Right lobe of liver (tissue), 4 donors: ENCODE data around the gene DRGX.

Source experiments
- POLR2A ChIP-seq: fragments of 450-650 bp; IDR thresholded peaks from one replicate; pipeline ENCODE4 v1.6.1; 2017; ENCODE audit warnings: antibody characterized with exemption, mild to moderate bottlenecking
- TF ChIP-seq, protein P1 (sequence below), 4 donors: fragments of 200-600 bp in 3 of 4; fragments of 450-650 bp in 1 of 4; IDR thresholded peaks; one replicate each; pipeline versions ENCODE4 v1.5.1 to v1.8.0; 2016 to 2022; ENCODE audit warnings: antibody characterized with exemption in 4 of 4, mild to moderate bottlenecking in 2 of 4
- donor health status: DM: no; HTN: no; CAD: no.
- donor health status: DM: no; HTN: no; CAD: no.
- donor health status: DM: no; HTN: yes; CAD: no.

DNA sequence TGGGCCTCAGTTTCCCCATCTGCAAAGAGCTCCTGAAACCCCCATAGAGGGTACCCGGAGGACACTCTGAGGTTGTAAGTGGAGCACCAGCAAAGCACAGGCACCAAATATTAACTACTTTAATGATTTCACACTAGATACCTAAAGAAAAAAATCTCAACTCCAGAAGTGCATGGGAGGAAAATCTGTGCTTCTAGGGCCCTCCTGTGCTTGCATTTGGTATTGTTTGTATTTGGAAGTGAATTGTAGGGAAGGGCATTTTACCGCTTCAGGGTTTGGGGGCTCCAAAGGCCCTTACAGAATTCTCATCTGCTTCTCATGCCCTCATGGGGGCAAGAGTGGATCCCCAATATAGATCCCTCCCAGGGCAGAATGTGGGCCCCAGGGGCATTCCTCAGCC lies 22.4 kb upstream of the DRGX start:
- TF ChIP-seq, protein P1, sequence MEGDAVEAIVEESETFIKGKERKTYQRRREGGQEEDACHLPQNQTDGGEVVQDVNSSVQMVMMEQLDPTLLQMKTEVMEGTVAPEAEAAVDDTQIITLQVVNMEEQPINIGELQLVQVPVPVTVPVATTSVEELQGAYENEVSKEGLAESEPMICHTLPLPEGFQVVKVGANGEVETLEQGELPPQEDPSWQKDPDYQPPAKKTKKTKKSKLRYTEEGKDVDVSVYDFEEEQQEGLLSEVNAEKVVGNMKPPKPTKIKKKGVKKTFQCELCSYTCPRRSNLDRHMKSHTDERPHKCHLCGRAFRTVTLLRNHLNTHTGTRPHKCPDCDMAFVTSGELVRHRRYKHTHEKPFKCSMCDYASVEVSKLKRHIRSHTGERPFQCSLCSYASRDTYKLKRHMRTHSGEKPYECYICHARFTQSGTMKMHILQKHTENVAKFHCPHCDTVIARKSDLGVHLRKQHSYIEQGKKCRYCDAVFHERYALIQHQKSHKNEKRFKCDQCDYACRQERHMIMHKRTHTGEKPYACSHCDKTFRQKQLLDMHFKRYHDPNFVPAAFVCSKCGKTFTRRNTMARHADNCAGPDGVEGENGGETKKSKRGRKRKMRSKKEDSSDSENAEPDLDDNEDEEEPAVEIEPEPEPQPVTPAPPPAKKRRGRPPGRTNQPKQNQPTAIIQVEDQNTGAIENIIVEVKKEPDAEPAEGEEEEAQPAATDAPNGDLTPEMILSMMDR (IDR thresholded peaks at IDR 0.05), result no peak
- TF ChIP-seq POLR2A, result no peak
